Keratinocyte (primary cell): ENCODE measurements around the gene TMEM39A. TPM values are rescaled to one million over a fixed set of nuclear protein-coding genes. Genes with fewer than 3 reads are reported as not detected.

ENCODE experiments used
- DNase-seq: peaks from one replicate; pipeline ENCODE4 v3.0.0-alpha.2; 2011; ENCODE audit warnings: low read depth, missing footprints, low spot score
- FAIRE-seq: peaks from 2 replicates; lab custom pipeline; 2011; peaks lifted over from hg19 to GRCh38; lab: Jason Lieb, UNC
- H2AFZ ChIP-seq: 2 replicates; pipeline ENCODE4 v1.6.0; 2012; ENCODE audit warnings: low read length, control low read depth, inconsistent platforms; ENCODE audit not compliant: control insufficient read depth
- H3K27ac ChIP-seq: 2 replicates; pipeline ENCODE4 v1.5.1; 2011; ENCODE audit warnings: low read length; ENCODE audit not compliant: control insufficient read depth, insufficient read depth
- H3K27me3 ChIP-seq: 3 replicates; pipeline ENCODE4 v1.6.0; 2011; ENCODE audit warnings: low read length; ENCODE audit not compliant: control insufficient read depth, insufficient read depth; ENCODE audit errors: extremely low read depth
- H3K36me3 ChIP-seq, 2 experiments: 2 replicates in 1 of 2; 3 replicates in 1 of 2; pipeline ENCODE4 v1.5.1; 2011; ENCODE audit warnings: low read length in 2 of 2, mild to moderate bottlenecking in 1 of 2; ENCODE audit not compliant: control insufficient read depth in 2 of 2, insufficient read depth in 2 of 2; ENCODE audit errors: extremely low read depth in 1 of 2
- H3K4me1 ChIP-seq: 3 replicates; pipeline ENCODE4 v1.5.1; 2011; ENCODE audit warnings: low read length; ENCODE audit not compliant: control insufficient read depth, insufficient read depth; ENCODE audit errors: extremely low read depth
- H3K4me2 ChIP-seq: 3 replicates; pipeline ENCODE4 v1.6.0; 2011; ENCODE audit warnings: low read depth, low read length; ENCODE audit not compliant: control insufficient read depth, insufficient read depth; ENCODE audit errors: extremely low read depth
- H3K4me3 ChIP-seq, 3 experiments: fragments of 200-600 bp in 1 of 3; sonication (generic) in 1 of 3; 2 replicates in 2 of 3; 3 replicates in 1 of 3; pipeline ENCODE4 v1.5.1; 2011 to 2016; ENCODE audit warnings: low read length in 3 of 3, mild to moderate bottlenecking in 3 of 3, control low read depth in 2 of 3, inconsistent platforms in 1 of 3, low read depth in 1 of 3, mixed read lengths in 1 of 3, mixed run types in 1 of 3, moderate library complexity in 1 of 3; ENCODE audit not compliant: control insufficient read depth in 2 of 3, insufficient read depth in 2 of 3; ENCODE audit errors: extremely low read depth in 1 of 3
- H3K79me2 ChIP-seq: 2 replicates; pipeline ENCODE4 v1.6.0; 2012; ENCODE audit warnings: low read length; ENCODE audit not compliant: control insufficient read depth, insufficient read depth
- H3K9ac ChIP-seq: 3 replicates; pipeline ENCODE4 v1.6.0; 2011; ENCODE audit warnings: low read length; ENCODE audit not compliant: control insufficient read depth, insufficient read depth; ENCODE audit errors: extremely low read depth
- H3K9me1 ChIP-seq: 3 replicates; pipeline ENCODE4 v1.6.0; 2011; ENCODE audit warnings: low read length; ENCODE audit not compliant: control insufficient read depth, insufficient read depth; ENCODE audit errors: extremely low read depth
- H3K9me3 ChIP-seq: 2 replicates; pipeline ENCODE4 v1.5.1; 2012; ENCODE audit warnings: low read depth, low read length; ENCODE audit not compliant: control insufficient read depth
- H4K20me1 ChIP-seq: 3 replicates; pipeline ENCODE4 v1.6.0; 2011; ENCODE audit warnings: low read length; ENCODE audit not compliant: control insufficient read depth, insufficient read depth; ENCODE audit errors: extremely low read depth
- CTCF ChIP-seq, 3 experiments: IDR thresholded peaks in 1 of 3; conservative IDR thresholded peaks in 1 of 3; optimal IDR thresholded peaks in 1 of 3; 2 replicates in 2 of 3; 3 replicates in 1 of 3; pipeline versions ENCODE3 to v1.5.1; 2011; ENCODE audit warnings: low read length in 3 of 3, mild to moderate bottlenecking in 3 of 3, moderate library complexity in 2 of 3, control low read depth in 1 of 3, inconsistent platforms in 1 of 3; ENCODE audit not compliant: insufficient read depth in 2 of 3; ENCODE audit errors: extremely low read depth in 1 of 3
- EZH2 ChIP-seq: IDR thresholded peaks from one replicate; pipeline ENCODE4 v1.6.1; 2012; ENCODE audit warnings: inconsistent platforms, mild to moderate bottlenecking, low read length, moderate library complexity
- dilution Hi-C: fragments of 300-500 bp; cut with MboI; formaldehyde crosslinking; loops from one replicate; pipeline ENCODE4 v1.7.0; 2020; ENCODE audit warnings: low sequenced_read_pairs; ENCODE audit not compliant: extremely low pct_ligation_motif_present
- polyA plus RNA-seq, 5 experiments: library from polyadenylated mRNA; depleted of rRNA in 3 of 5; stranded (reverse) in 3 of 5; stranded (forward) in 1 of 5; unstranded in 1 of 5; fragments of >200 nt; gene quantifications; 1 replicate in 1 of 5; 2 replicates in 3 of 5; 3 replicates in 1 of 5; pipeline versions ENCODE4 v1.2.1 to v1.2.3, GENCODE V29; 2011 to 2012; ENCODE audit warnings: missing spikeins in 2 of 5, low read depth in 1 of 5, low replicate concordance in 1 of 5

Gene TMEM39A
- polyA plus RNA-seq, 1 donor (not counting 4 experiments of a cell fraction or from before 2014, with no cell fraction given): 26.3 TPM

GRCh38 chr3:119388577-119388976 lies 74.8 kb downstream of the TMEM39A start:
- dilution Hi-C loops: no loop called here
- H3K9ac ChIP-seq: no peak overlapping the region
- no peaks in the 10 kb centered on the region for H3K4me1 ChIP-seq
- no peaks in the 10 kb centered on the region for H3K9me3 ChIP-seq
- no peak overlapping the region for H3K4me3 ChIP-seq
- FAIRE-seq (no peak), DNase-seq (no peak)
- H3K27me3 ChIP-seq: no peaks in the 10 kb centered on the region
- no peaks in the 10 kb centered on the region for H3K79me2 ChIP-seq
- no peak overlapping the region for H2AFZ ChIP-seq
- H3K4me2 ChIP-seq: no peak overlapping the region
- no peaks in the 10 kb centered on the region for H4K20me1 ChIP-seq
- no peaks in the 10 kb centered on the region for H3K36me3 ChIP-seq
- TF ChIP-seq CTCF (optimal IDR thresholded peaks at IDR 0.05 in 1 of 3, IDR thresholded peaks at IDR 0.05 in 1 of 3, conservative IDR thresholded peaks at IDR 0.05 in 1 of 3; ENCODE audit: extremely low read depth in 1 of 3, insufficient read depth in 2 of 3, low read length in 3 of 3) (no peak), EZH2 (no peak)
- no peaks in the 10 kb centered on the region for H3K9me1 ChIP-seq
- H3K27ac ChIP-seq: no peak overlapping the region

GRCh38 chr3:119382134-119382533 lies 81.3 kb downstream of the TMEM39A start:
- H3K4me1 ChIP-seq: no peaks in the 10 kb centered on the region
- no peak for DNase-seq
- no peak overlapping the region for H3K4me2 ChIP-seq
- H3K27ac ChIP-seq: no peak overlapping the region
- no peaks in the 10 kb centered on the region for H3K27me3 ChIP-seq
- H2AFZ ChIP-seq: no peak overlapping the region
- no peaks in the 10 kb centered on the region for H4K20me1 ChIP-seq
- no peaks in the 10 kb centered on the region for H3K9me3 ChIP-seq
- no peaks in the 10 kb centered on the region for H3K9me1 ChIP-seq
- dilution Hi-C loops: no loop called here
- H3K4me3 ChIP-seq: no peak overlapping the region
- H3K79me2 ChIP-seq: no peaks in the 10 kb centered on the region
- no peaks in the 10 kb centered on the region for H3K36me3 ChIP-seq
- H3K9ac ChIP-seq: no peak overlapping the region
- no peak for FAIRE-seq
- TF ChIP-seq EZH2: no peak

- TF ChIP-seq CTCF (optimal IDR thresholded peaks at IDR 0.05 in 1 of 3, IDR thresholded peaks at IDR 0.05 in 1 of 3, conservative IDR thresholded peaks at IDR 0.05 in 1 of 3; ENCODE audit: extremely low read depth in 1 of 3, insufficient read depth in 2 of 3, low read length in 3 of 3): peak in 1 of 3 experiments; percentile 25
- no peak for TF ChIP-seq EZH2
- DNase-seq (no peak), FAIRE-seq (no peak)
- Histone ChIP-seq H3K4me2 (no peak overlapping the region), H3K9ac (no peak overlapping the region), H3K27ac (no peak overlapping the region), H3K79me2 (no peaks in the 10 kb centered on the region), H3K9me3 (no peaks in the 10 kb centered on the region), H3K36me3 (no peaks in the 10 kb centered on the region), H3K4me3 (no peak overlapping the region), H4K20me1 (no peaks in the 10 kb centered on the region), H3K9me1 (no peaks in the 10 kb centered on the region), H2AFZ (no peak overlapping the region), H3K4me1 (no peaks in the 10 kb centered on the region), H3K27me3 (no peaks in the 10 kb centered on the region)
- dilution Hi-C loops: no loop called here
These were observed 82.7 kb downstream of the TMEM39A start for GRCh38 chr3:119380697-119381096.
